Endodermal cell (in vitro differentiated cells): ENCODE results near the gene CCP110. TPM values are rescaled to one million over a fixed set of nuclear protein-coding genes. Genes with fewer than 3 reads are reported as not detected.

Experiments used
- DNase-seq: peaks from one replicate; pipeline ENCODE4 v3.0.0-alpha.2; 2017
- H3K27ac ChIP-seq: 2 replicates; pipeline ENCODE4 v1.5.1; 2013; ENCODE audit warnings: mild to moderate bottlenecking, low read depth, low read length, moderate library complexity
- H3K27me3 ChIP-seq: 2 replicates; pipeline ENCODE4 v1.6.1; 2013; ENCODE audit warnings: mild to moderate bottlenecking, low read length, moderate library complexity; ENCODE audit not compliant: insufficient read depth, control insufficient read depth, poor library complexity, severe bottlenecking
- H3K36me3 ChIP-seq: 2 replicates; pipeline ENCODE4 v1.7.0; 2013; ENCODE audit warnings: mild to moderate bottlenecking, low read length, moderate library complexity; ENCODE audit not compliant: control insufficient read depth, insufficient read depth
- H3K4me1 ChIP-seq: one replicate; pipeline ENCODE4 v1.7.0; 2013; ENCODE audit warnings: low read length; ENCODE audit not compliant: control insufficient read depth, insufficient read depth
- H3K4me3 ChIP-seq: 2 replicates; pipeline ENCODE4 v1.5.1; 2013; ENCODE audit warnings: mild to moderate bottlenecking, low read length, moderate library complexity
- H3K9ac ChIP-seq: 2 replicates; pipeline ENCODE4 v1.6.1; 2013; ENCODE audit warnings: mild to moderate bottlenecking, low read length, moderate library complexity; ENCODE audit not compliant: poor library complexity, severe bottlenecking; ENCODE audit errors: extremely low read depth
- H3K9me3 ChIP-seq: 2 replicates; pipeline ENCODE4 v1.6.1; 2013; ENCODE audit warnings: mild to moderate bottlenecking, low read length, moderate library complexity; ENCODE audit not compliant: control insufficient read depth
- H3K27ac Mint-ChIP-seq: 2 replicates; pipeline ENCODE4 v1.8.0; 2020; ENCODE audit warnings: mixed read lengths
- H3K27me3 Mint-ChIP-seq: 2 replicates; pipeline ENCODE4 v1.8.0; 2021; ENCODE audit warnings: mild to moderate bottlenecking, mixed read lengths; ENCODE audit not compliant: insufficient read depth
- H3K36me3 Mint-ChIP-seq: 2 replicates; pipeline ENCODE4 v1.8.0; 2020; ENCODE audit warnings: low read depth, mixed read lengths
- H3K4me1 Mint-ChIP-seq: 2 replicates; pipeline ENCODE4 v1.8.0; 2020; ENCODE audit warnings: mixed read lengths
- H3K4me3 Mint-ChIP-seq: 2 replicates; pipeline ENCODE4 v1.8.0; 2020; ENCODE audit warnings: mild to moderate bottlenecking, moderate library complexity, mixed read lengths
- H3K9me3 Mint-ChIP-seq: 2 replicates; pipeline ENCODE4 v1.8.0; 2020; ENCODE audit warnings: mild to moderate bottlenecking, mixed read lengths
- WGBS, 2 experiments: methylation state at CpG; one replicate each; pipeline versions ENCODE4 v1.1.5 to v1.1.7; 2013; ENCODE audit warnings: missing lambda C conversion rate in 2 of 2, mixed read lengths in 1 of 2; ENCODE audit not compliant: insufficient coverage in 1 of 2, insufficient read length in 1 of 2; 5-methylcytosine and 5-hydroxymethylcytosine counted together
- total RNA-seq, 2 donors: library from RNA; stranded (reverse); fragmentation: NEBNext Ultra II Directional in 1 of 2; extraction: Animal tissue kit (Norgen Biotek cat#: 25700) in 1 of 2; gene quantifications; 2 replicates in 1 of 2; 3 replicates in 1 of 2; pipeline ENCODE4 v1.2.1, GENCODE V29; 2021
- TF ChIP-seq, protein P1 (sequence below): fragments of 200-600 bp; sonication (generic); conservative IDR thresholded peaks from 2 replicates; pipeline ENCODE4 v1.5.0; 2021; ENCODE audit warnings: antibody characterized with exemption, mild to moderate bottlenecking

The CCP110 gene
- total RNA-seq, 2 donors from 2014 or later: 16.5 to 24.0 TPM

DNA sequence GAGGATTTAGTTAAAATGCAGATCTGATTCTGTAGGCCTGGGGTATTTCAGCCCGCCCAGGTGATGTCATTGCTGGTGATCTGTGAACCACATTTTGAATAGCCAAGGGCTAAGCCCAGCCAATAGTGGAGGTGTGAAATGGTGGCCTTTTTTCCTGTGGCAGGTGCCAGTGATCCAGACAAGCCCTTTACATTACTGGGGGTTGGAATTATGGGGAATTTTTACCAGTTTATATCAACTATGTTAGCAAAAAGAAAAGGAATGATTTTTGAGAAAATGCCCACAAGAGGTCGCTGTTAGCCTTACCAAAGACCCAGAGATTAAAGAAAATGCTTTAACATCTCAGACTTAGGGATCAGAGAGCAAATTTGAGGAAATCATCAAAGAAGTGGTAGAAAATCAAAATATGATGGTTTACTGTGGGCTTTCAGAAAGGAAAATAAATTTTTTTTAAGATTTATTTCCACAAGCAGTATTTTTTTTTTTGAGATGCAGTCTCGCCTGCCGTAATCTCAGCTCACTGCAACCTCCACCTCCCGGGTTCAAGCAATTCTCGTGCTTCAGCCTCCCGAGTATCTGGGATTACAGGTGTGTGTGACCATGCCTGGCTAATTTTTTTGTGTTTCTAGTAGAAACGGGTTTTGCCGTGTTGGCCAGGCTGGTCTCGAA, 35.6 kb downstream of the CCP110 start:
- H3K27ac Mint-ChIP-seq: peak overlapping the region; percentile 89
- Histone ChIP-seq H3K36me3 (no peaks in the 10 kb centered on the region), H3K27me3 (no peaks in the 10 kb centered on the region), H3K27ac (no peak overlapping the region), H3K4me3 (no peak overlapping the region), H3K9me3 (peaks cover 18% of the 10 kb centered on the region), H3K9ac (no peak overlapping the region), H3K4me1 (no peaks in the 10 kb centered on the region)
- TF ChIP-seq, protein P1, sequence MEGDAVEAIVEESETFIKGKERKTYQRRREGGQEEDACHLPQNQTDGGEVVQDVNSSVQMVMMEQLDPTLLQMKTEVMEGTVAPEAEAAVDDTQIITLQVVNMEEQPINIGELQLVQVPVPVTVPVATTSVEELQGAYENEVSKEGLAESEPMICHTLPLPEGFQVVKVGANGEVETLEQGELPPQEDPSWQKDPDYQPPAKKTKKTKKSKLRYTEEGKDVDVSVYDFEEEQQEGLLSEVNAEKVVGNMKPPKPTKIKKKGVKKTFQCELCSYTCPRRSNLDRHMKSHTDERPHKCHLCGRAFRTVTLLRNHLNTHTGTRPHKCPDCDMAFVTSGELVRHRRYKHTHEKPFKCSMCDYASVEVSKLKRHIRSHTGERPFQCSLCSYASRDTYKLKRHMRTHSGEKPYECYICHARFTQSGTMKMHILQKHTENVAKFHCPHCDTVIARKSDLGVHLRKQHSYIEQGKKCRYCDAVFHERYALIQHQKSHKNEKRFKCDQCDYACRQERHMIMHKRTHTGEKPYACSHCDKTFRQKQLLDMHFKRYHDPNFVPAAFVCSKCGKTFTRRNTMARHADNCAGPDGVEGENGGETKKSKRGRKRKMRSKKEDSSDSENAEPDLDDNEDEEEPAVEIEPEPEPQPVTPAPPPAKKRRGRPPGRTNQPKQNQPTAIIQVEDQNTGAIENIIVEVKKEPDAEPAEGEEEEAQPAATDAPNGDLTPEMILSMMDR: peak; percentile 92
- peak; percentile 58 for DNase-seq
- H3K9me3 Mint-ChIP-seq: peaks cover 18% of the 10 kb centered on the region
- no peak overlapping the region for H3K4me3 Mint-ChIP-seq
- no peaks in the 10 kb centered on the region for H3K27me3 Mint-ChIP-seq
- peaks cover 25% of the 10 kb centered on the region for H3K36me3 Mint-ChIP-seq
- WGBS, 2 experiments: 86 to 97% methylated on average over 9 to 10 of the region's 10 CpGs
- peaks cover 5% of the 10 kb centered on the region for H3K4me1 Mint-ChIP-seq

DNA sequence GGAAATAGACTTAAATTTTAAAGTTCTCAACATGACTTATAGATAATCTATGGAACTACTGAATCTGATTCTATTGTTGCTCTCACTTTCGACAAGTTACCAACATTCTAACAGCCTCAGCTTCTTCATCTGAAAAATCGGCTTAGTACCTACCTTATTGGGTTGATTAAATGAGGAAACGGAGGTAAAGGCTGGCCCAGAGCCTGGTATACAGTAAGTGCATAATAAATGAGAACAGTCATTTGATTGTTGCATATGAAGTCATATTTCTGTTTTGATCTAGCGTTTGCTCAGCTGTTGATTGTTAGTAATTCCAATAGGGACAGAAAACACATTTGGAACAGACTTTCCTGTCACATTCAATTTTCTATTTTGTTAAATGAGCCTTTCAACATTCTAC, 36.3 kb downstream of the CCP110 start:
- no peak overlapping the region for H3K27ac ChIP-seq
- H3K4me1 ChIP-seq: no peaks in the 10 kb centered on the region
- peaks cover 5% of the 10 kb centered on the region for H3K36me3 ChIP-seq
- Mint-ChIP-seq H3K27me3 (no peaks in the 10 kb centered on the region), H3K4me3 (no peak overlapping the region), H3K4me1 (peaks cover 5% of the 10 kb centered on the region), H3K36me3 (peaks cover 31% of the 10 kb centered on the region), H3K27ac (no peak overlapping the region), H3K9me3 (peaks cover 18% of the 10 kb centered on the region)
- H3K9ac ChIP-seq: no peak overlapping the region
- DNase-seq: no peak
- TF ChIP-seq, protein P1: no peak
- H3K4me3 ChIP-seq: no peak overlapping the region
- H3K9me3 ChIP-seq: peaks cover 18% of the 10 kb centered on the region
- 85 to 95% methylated on average over 2 to 4 of the region's 4 CpGs for WGBS, 2 experiments
- H3K27me3 ChIP-seq: no peaks in the 10 kb centered on the region

DNA sequence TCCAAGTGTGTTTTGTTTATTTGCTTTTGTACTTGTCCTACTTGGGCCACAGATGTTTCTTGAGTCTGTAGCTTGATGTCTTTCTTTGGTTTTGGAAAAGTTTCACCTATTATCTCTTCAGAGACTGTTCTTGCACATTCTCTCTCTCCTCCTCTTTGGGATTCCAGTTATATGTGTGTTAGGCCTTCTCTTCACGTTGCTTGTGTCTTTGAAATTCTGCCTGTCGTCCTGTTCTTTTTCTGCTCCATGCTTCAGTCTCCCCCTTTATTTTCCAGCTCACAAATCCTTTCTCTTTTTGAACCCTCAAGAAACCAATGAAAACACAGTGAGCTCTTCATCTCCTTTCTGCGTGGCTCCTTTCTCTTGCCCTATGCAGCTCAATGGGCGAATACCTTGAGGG, 39.6 kb downstream of the CCP110 start:
- WGBS, 2 experiments: 89 to 94% methylated on average over 2 to 4 of the region's 4 CpGs
- peaks cover 18% of the 10 kb centered on the region for H3K9me3 ChIP-seq
- TF ChIP-seq, protein P1: no peak
- H3K27me3 ChIP-seq: no peaks in the 10 kb centered on the region
- H3K9ac ChIP-seq: no peak overlapping the region
- peaks cover 1% of the 10 kb centered on the region for H3K4me1 Mint-ChIP-seq
- peaks cover 26% of the 10 kb centered on the region for H3K36me3 ChIP-seq
- no peaks in the 10 kb centered on the region for H3K4me1 ChIP-seq
- no peaks in the 10 kb centered on the region for H3K27me3 Mint-ChIP-seq
- H3K4me3 Mint-ChIP-seq: no peak overlapping the region
- no peak overlapping the region for H3K27ac Mint-ChIP-seq
- H3K36me3 Mint-ChIP-seq: peaks cover 57% of the 10 kb centered on the region
- no peak for DNase-seq
- no peak overlapping the region for H3K27ac ChIP-seq
- H3K4me3 ChIP-seq: no peak overlapping the region
- peaks cover 18% of the 10 kb centered on the region for H3K9me3 Mint-ChIP-seq
